H9 (cell line): Measurements from ENCODE around the gene GALNT10. TPM values are rescaled to one million over a fixed set of nuclear protein-coding genes. Genes with fewer than 3 reads are reported as not detected.

Source experiments
- DNase-seq: peaks from one replicate; pipeline ENCODE4 v3.0.0-alpha.2; 2017
- H2AFZ ChIP-seq: one replicate; pipeline ENCODE4 v1.6.1; 2013; ENCODE audit warnings: mild to moderate bottlenecking, low read length, control low read depth, moderate library complexity
- H2AK5ac ChIP-seq: 2 replicates; pipeline ENCODE4 v1.6.1; 2013; ENCODE audit warnings: low read length, control low read depth, mixed read lengths; ENCODE audit not compliant: insufficient read length
- H2BK120ac ChIP-seq: one replicate; pipeline ENCODE4 v1.6.1; 2013; ENCODE audit warnings: low read depth, mild to moderate bottlenecking, low read length, control low read depth, inconsistent platforms; ENCODE audit not compliant: poor library complexity, severe bottlenecking
- H2BK12ac ChIP-seq: 2 replicates; pipeline ENCODE4 v1.6.1; 2013; ENCODE audit warnings: low read length, control low read depth, mixed read lengths, low read depth; ENCODE audit not compliant: insufficient read length
- H2BK15ac ChIP-seq: 2 replicates; pipeline ENCODE4 v1.6.1; 2013; ENCODE audit warnings: low read depth, low read length, control low read depth
- H2BK20ac ChIP-seq: one replicate; pipeline ENCODE4 v1.6.1; 2013; ENCODE audit warnings: low read depth, mild to moderate bottlenecking, low read length, control low read depth, inconsistent platforms; ENCODE audit not compliant: poor library complexity, severe bottlenecking
- H2BK5ac ChIP-seq: 2 replicates; pipeline ENCODE4 v1.6.1; 2013; ENCODE audit warnings: low read length, control low read depth, mixed read lengths; ENCODE audit not compliant: insufficient read length
- H3K14ac ChIP-seq: 2 replicates; pipeline ENCODE4 v1.6.1; 2013; ENCODE audit warnings: low read length, control low read depth; ENCODE audit not compliant: insufficient read depth
- H3K18ac ChIP-seq: 2 replicates; pipeline ENCODE4 v1.6.1; 2013; ENCODE audit warnings: low read depth, mild to moderate bottlenecking, mixed read lengths, low read length, control low read depth; ENCODE audit not compliant: insufficient read length
- H3K23ac ChIP-seq: 2 replicates; pipeline ENCODE4 v1.6.1; 2013; ENCODE audit warnings: low read length, control low read depth, mixed read lengths, low read depth; ENCODE audit not compliant: insufficient read length
- H3K23me2 ChIP-seq: 2 replicates; pipeline ENCODE4 v1.6.1; 2013; ENCODE audit warnings: low read depth, mild to moderate bottlenecking, mixed read lengths, low read length, control low read depth; ENCODE audit not compliant: insufficient read length, poor library complexity, severe bottlenecking
- H3K27ac ChIP-seq: 2 replicates; pipeline ENCODE4 v1.5.1; 2013; ENCODE audit warnings: low read length, control low read depth, mixed read lengths, low read depth; ENCODE audit not compliant: insufficient read length
- H3K27me3 ChIP-seq: 2 replicates; pipeline ENCODE4 v1.6.1; 2013; ENCODE audit warnings: low read length, control low read depth, inconsistent platforms; ENCODE audit not compliant: insufficient read depth
- H3K4ac ChIP-seq: 2 replicates; pipeline ENCODE4 v1.6.1; 2013; ENCODE audit warnings: low read depth, mild to moderate bottlenecking, control low read depth, inconsistent platforms, low read length, moderate library complexity
- H3K4me1 ChIP-seq: 2 replicates; pipeline ENCODE4 v1.6.1; 2013; ENCODE audit warnings: low read length, control low read depth, inconsistent platforms; ENCODE audit not compliant: insufficient read depth
- H3K4me2 ChIP-seq: 2 replicates; pipeline ENCODE4 v1.6.1; 2013; ENCODE audit warnings: low read length, control low read depth, mixed read lengths; ENCODE audit not compliant: insufficient read length, insufficient read depth
- H3K56ac ChIP-seq: 2 replicates; pipeline ENCODE4 v1.6.1; 2013; ENCODE audit warnings: low read depth, mild to moderate bottlenecking, mixed read lengths, low read length, control low read depth; ENCODE audit not compliant: insufficient read length
- H3K79me1 ChIP-seq: 2 replicates; pipeline ENCODE4 v1.6.1; 2013; ENCODE audit warnings: low read depth, mild to moderate bottlenecking, moderate library complexity, low read length, control low read depth, inconsistent platforms; ENCODE audit not compliant: insufficient read depth, poor library complexity, severe bottlenecking
- H3K79me2 ChIP-seq: 2 replicates; pipeline ENCODE4 v1.6.1; 2013; ENCODE audit warnings: low read length, control low read depth, inconsistent platforms; ENCODE audit not compliant: insufficient read depth
- H3K9ac ChIP-seq: 2 replicates; pipeline ENCODE4 v1.6.1; 2013; ENCODE audit warnings: low read length, control low read depth, mixed read lengths; ENCODE audit not compliant: insufficient read length; ENCODE audit errors: extremely low read depth
- H3K9me3 ChIP-seq: one replicate; pipeline ENCODE4 v1.6.1; 2013; ENCODE audit warnings: low read depth, low read length, inconsistent platforms; ENCODE audit not compliant: control insufficient read depth
- H3T11ph ChIP-seq: one replicate; pipeline ENCODE4 v1.6.1; 2013; ENCODE audit warnings: mild to moderate bottlenecking, low read length, control low read depth, inconsistent platforms
- H4K20me1 ChIP-seq: one replicate; pipeline ENCODE4 v1.6.1; 2013; ENCODE audit not compliant: control insufficient read depth, insufficient read length, insufficient read depth
- H4K5ac ChIP-seq: 2 replicates; pipeline ENCODE4 v1.6.1; 2013; ENCODE audit warnings: low read depth, mild to moderate bottlenecking, mixed read lengths, low read length, control low read depth; ENCODE audit not compliant: insufficient read length
- H4K8ac ChIP-seq: replicated peaks from 2 replicates; pipeline ENCODE4 v1.6.1; 2013; ENCODE audit warnings: low read length, control low read depth, mixed read lengths, low read depth; ENCODE audit not compliant: insufficient read length
- H4K91ac ChIP-seq: 2 replicates; pipeline ENCODE4 v1.6.1; 2013; ENCODE audit warnings: low read depth, mild to moderate bottlenecking, moderate library complexity, mixed read lengths, low read length, control low read depth; ENCODE audit not compliant: insufficient read length
- H3K27ac Mint-ChIP-seq, 3 experiments: 2 replicates in 2 of 3; 3 replicates in 1 of 3; pipeline ENCODE4 v1.8.0; 2020 to 2021; ENCODE audit warnings: mixed read lengths in 3 of 3, mild to moderate bottlenecking in 1 of 3, moderate library complexity in 1 of 3
- H3K27me3 Mint-ChIP-seq: 2 replicates; pipeline ENCODE4 v1.8.0; 2021; ENCODE audit warnings: low read depth, mild to moderate bottlenecking, moderate library complexity, mixed read lengths
- H3K36me3 Mint-ChIP-seq, 3 experiments: 2 replicates in 2 of 3; 3 replicates in 1 of 3; pipeline ENCODE4 v1.8.0; 2020 to 2021; ENCODE audit warnings: low read depth in 3 of 3, mixed read lengths in 3 of 3; ENCODE audit not compliant: insufficient read depth in 1 of 3
- H3K4me1 Mint-ChIP-seq, 2 experiments: 2 replicates each; pipeline ENCODE4 v1.8.0; 2020; ENCODE audit warnings: mixed read lengths in 2 of 2
- H3K4me3 Mint-ChIP-seq, 2 experiments: 2 replicates in 1 of 2; 3 replicates in 1 of 2; pipeline ENCODE4 v1.8.0; 2020 to 2021; ENCODE audit warnings: mild to moderate bottlenecking in 2 of 2, mixed read lengths in 2 of 2, moderate library complexity in 1 of 2
- H3K9me3 Mint-ChIP-seq, 2 experiments: 2 replicates in 1 of 2; 3 replicates in 1 of 2; pipeline ENCODE4 v1.8.0; 2020; ENCODE audit warnings: mild to moderate bottlenecking in 2 of 2, mixed read lengths in 2 of 2, moderate library complexity in 1 of 2
- WGBS: extraction: QIAGEN DNeasy Blood & Tissue Kit; methylation state at CpG from one replicate; pipeline ENCODE4 v1.1.7; 2013; ENCODE audit warnings: missing lambda C conversion rate, low lambda C conversion rate, mixed read lengths; ENCODE audit not compliant: insufficient read length; ENCODE audit errors: extremely low coverage; 5-methylcytosine and 5-hydroxymethylcytosine counted together
- total RNA-seq: library from RNA; stranded (reverse); gene quantifications from 2 replicates; pipeline ENCODE4 v1.2.1, GENCODE V29; 2021
- TF ChIP-seq, protein P1 (sequence below): fragments of 200-600 bp; sonication (generic); conservative IDR thresholded peaks from 3 replicates; pipeline ENCODE4 v1.8.0; 2021; ENCODE audit warnings: antibody characterized with exemption, mild to moderate bottlenecking

Gene GALNT10
- total RNA-seq, 1 experiment from 2014 or later = 15.4 TPM

DNA sequence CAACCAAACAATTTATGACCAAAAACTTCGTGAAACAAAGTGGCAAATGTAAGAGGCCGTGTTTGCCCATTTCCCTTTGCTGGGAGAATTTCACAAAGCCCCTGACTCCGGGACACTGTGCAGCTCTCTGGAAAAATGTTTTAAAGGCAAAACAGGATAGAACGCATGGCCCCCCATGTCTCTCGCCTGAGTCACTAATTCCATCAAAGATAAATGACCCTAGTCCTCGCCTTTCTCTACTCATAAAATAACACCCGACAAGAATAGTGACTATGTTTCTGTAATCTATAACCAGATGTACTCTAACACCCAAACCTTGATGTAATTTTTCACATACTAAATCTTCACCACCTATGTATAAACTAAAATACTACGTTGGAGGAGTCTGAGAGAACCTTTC lies 199.6 kb downstream of the GALNT10 start:
- Histone ChIP-seq H4K20me1 (no peaks in the 10 kb centered on the region), H2BK20ac (no peak overlapping the region), H3K4me1 (peaks cover 2% of the 10 kb centered on the region; the same call in 1 of the 2 replicates), H3K14ac (no peak overlapping the region), H3K9ac (no peak overlapping the region), H3K79me2 (no peaks in the 10 kb centered on the region), H3K27ac (no peak overlapping the region), H2BK5ac (no peak overlapping the region), H3K4ac (no peak overlapping the region), H4K8ac (no peak overlapping the region), H3T11ph (no peak overlapping the region), H2AK5ac (no peak overlapping the region), H2BK15ac (no peak overlapping the region), H3K79me1 (no peaks in the 10 kb centered on the region), H4K91ac (no peak overlapping the region), H3K18ac (no peak overlapping the region), H2AFZ (no peak overlapping the region), H3K4me2 (no peak overlapping the region), H3K56ac (no peak overlapping the region), H3K9me3 (no peaks in the 10 kb centered on the region), H4K5ac (no peak overlapping the region), H3K23ac (no peak overlapping the region), H2BK12ac (no peak overlapping the region), H2BK120ac (no peak overlapping the region), H3K23me2 (no peaks in the 10 kb centered on the region), H3K27me3 (no peaks in the 10 kb centered on the region)
- H3K4me3 Mint-ChIP-seq = no peak overlapping the region
- peaks cover 7 to 13% (median 8%) of the 10 kb centered on the region in 3 experiments; a peak in 6 of 7 replicates for H3K36me3 Mint-ChIP-seq
- DNase-seq = no peak
- no peaks in the 10 kb centered on the region; a peak in 1 of 5 replicates for H3K9me3 Mint-ChIP-seq
- H3K27ac Mint-ChIP-seq = no peak overlapping the region
- no CpG with 5 or more reads among the region's 8 CpGs for WGBS
- H3K4me1 Mint-ChIP-seq = peaks cover 28 to 37% of the 10 kb centered on the region in 2 experiments
- TF ChIP-seq, protein P1, sequence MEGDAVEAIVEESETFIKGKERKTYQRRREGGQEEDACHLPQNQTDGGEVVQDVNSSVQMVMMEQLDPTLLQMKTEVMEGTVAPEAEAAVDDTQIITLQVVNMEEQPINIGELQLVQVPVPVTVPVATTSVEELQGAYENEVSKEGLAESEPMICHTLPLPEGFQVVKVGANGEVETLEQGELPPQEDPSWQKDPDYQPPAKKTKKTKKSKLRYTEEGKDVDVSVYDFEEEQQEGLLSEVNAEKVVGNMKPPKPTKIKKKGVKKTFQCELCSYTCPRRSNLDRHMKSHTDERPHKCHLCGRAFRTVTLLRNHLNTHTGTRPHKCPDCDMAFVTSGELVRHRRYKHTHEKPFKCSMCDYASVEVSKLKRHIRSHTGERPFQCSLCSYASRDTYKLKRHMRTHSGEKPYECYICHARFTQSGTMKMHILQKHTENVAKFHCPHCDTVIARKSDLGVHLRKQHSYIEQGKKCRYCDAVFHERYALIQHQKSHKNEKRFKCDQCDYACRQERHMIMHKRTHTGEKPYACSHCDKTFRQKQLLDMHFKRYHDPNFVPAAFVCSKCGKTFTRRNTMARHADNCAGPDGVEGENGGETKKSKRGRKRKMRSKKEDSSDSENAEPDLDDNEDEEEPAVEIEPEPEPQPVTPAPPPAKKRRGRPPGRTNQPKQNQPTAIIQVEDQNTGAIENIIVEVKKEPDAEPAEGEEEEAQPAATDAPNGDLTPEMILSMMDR = no peak
- H3K27me3 Mint-ChIP-seq = 0 out of 2 replicates have a peak, but pooled peaks cover 2% of the 10 kb centered on the region
